ENCODE measurements around the gene GPR141.

Gene GPR141

DNA sequence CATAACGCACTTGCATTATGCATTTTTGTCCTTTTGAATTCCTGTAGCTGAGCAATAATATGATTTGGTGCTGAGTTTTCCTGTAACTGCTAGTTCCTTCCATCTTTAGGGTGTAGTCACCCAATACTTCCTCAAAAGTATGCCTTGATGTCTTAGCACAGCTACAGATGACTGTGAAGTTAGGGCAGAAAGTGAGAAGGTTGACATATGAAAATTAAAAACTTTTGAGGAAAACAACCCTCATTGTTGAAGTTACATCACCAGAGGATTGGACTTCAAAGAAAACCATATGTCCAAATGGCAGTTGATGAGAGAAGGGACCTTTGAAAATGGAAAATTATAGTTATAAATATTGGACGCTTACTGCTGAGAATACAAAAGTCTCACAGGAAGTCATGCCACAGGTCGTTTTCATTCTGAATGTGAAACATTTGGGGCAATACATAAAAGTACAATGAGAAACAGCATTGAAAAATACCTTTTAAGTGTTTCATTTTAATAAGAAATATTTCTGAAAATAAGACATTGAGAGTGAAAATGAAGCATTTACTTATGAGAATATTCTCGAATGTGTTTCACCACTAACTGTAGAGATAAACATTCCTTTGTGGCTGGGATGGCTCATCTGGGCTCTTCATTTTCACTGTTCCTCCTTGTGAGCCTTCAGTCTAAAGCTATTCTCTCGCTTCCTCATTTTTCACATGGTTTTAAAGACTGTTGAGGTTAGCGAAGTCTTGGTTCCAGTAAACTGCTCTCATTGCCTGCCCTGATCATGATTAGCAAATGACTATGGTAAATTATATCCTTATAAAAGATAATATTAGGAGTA lies 103.4 kb downstream of the GPR141 start:
- Histone ChIP-seq H3K4me3 (ENCODE audit: control insufficient read depth in 1 of 7, extremely low read depth in 1 of 7, insufficient read depth in 4 of 7, low read depth in 2 of 7, low read length in 6 of 7) (no peak overlapping the region), H3K36me3 (ENCODE audit: control insufficient read depth in 4 of 4, insufficient read depth in 4 of 4, low read length in 3 of 4) (no peaks in the 10 kb centered on the region), H3K27ac (ENCODE audit: insufficient read depth in 1 of 2, low read depth in 1 of 2, low read length in 2 of 2, poor library complexity in 1 of 2, severe bottlenecking in 2 of 2) (peak overlapping the region in 1 of 2 experiments; percentile 23), H3K4me1 (ENCODE audit: control extremely low read depth in 1 of 4, control insufficient read depth in 4 of 4, insufficient read depth in 4 of 4, low read length in 3 of 4) (peaks cover 3 to 14% (median 9%) of the 10 kb centered on the region in 4 experiments), H3K27me3 (replicated peaks in 2 of 5; ENCODE audit: control insufficient read depth in 4 of 5, insufficient read depth in 5 of 5, low read length in 4 of 5) (no peaks in the 10 kb centered on the region), H3K9me3 (ENCODE audit: control extremely low read depth in 1 of 5, control insufficient read depth in 4 of 5, insufficient read depth in 2 of 5, low read depth in 1 of 5, low read length in 4 of 5) (peaks cover 0 to 2% (median 0%) of the 10 kb centered on the region in 5 experiments)
- WGBS (ENCODE audit: insufficient coverage): 100% methylated on average over 1 of the region's 6 CpGs
- ChIA-PET CTCF (interaction anchor here (0.6 kb wide), 1 partner anchor 162 kb away, joined by 3 read pairs; no protein-coding TSS in a partner anchor), POLR2A (no interaction called here)
- peak; percentile 26 to 87 (median 77) for DNase-seq
